Neural cell (in vitro differentiated cells): ENCODE results near the gene SDHB. TPM values are rescaled to one million over a fixed set of nuclear protein-coding genes. Genes with fewer than 3 reads are reported as not detected.

ENCODE experiments used
- H2AFZ ChIP-seq: fragments of 200-600, 300-800 bp; sonication (generic), shearing (Covaris generic); 2 replicates; pipeline ENCODE4 v1.6.0; 2014; ENCODE audit warnings: low read depth, mild to moderate bottlenecking, antibody characterized with exemption, low read length, moderate library complexity
- H3F3A ChIP-seq: fragments of 200-600 bp; shearing (Covaris generic); 2 replicates; pipeline ENCODE4 v1.6.1; 2016; ENCODE audit warnings: mild to moderate bottlenecking, moderate library complexity, mixed read lengths, antibody characterized with exemption, low read length; ENCODE audit not compliant: insufficient read depth, poor library complexity, severe bottlenecking
- H3K27ac ChIP-seq: fragments of 200-600, 300-800 bp; sonication (generic), shearing (Covaris generic); 2 replicates; pipeline ENCODE4 v1.5.1; 2014; ENCODE audit warnings: mild to moderate bottlenecking, low read length, moderate library complexity
- H3K27me3 ChIP-seq: fragments of 300-800, 200-600 bp; sonication (generic), shearing (Covaris generic); 2 replicates; pipeline ENCODE4 v1.6.0; 2014; ENCODE audit warnings: mild to moderate bottlenecking, low read depth, low read length, moderate library complexity; ENCODE audit not compliant: insufficient read depth
- H3K36me3 ChIP-seq: fragments of 300-800, 200-600 bp; sonication (generic), shearing (Covaris generic); 2 replicates; pipeline ENCODE4 v1.5.1; 2014; ENCODE audit warnings: mild to moderate bottlenecking, antibody characterized with exemption, low read length, moderate library complexity; ENCODE audit not compliant: insufficient read depth
- H3K4me2 ChIP-seq: fragments of 300-800, 200-600 bp; sonication (generic), shearing (Covaris generic); 2 replicates; pipeline ENCODE4 v1.6.0; 2014; ENCODE audit warnings: mild to moderate bottlenecking, low read length
- H3K4me3 ChIP-seq: fragments of 300-800, 200-600 bp; sonication (generic), shearing (Covaris generic); 2 replicates; pipeline ENCODE4 v1.5.1; 2014; ENCODE audit warnings: mild to moderate bottlenecking, low read length, moderate library complexity
- H3K79me2 ChIP-seq: fragments of 200-600 bp; shearing (Covaris generic); replicated peaks from 2 replicates; pipeline ENCODE4 v1.6.0; 2014; ENCODE audit warnings: mild to moderate bottlenecking, low read length, moderate library complexity; ENCODE audit not compliant: insufficient read depth
- H3K9ac ChIP-seq: fragments of 300-800, 200-600 bp; sonication (generic), shearing (Covaris generic); 2 replicates; pipeline ENCODE4 v1.6.1; 2016; ENCODE audit warnings: mild to moderate bottlenecking, low read length, mixed read lengths
- H3K9me2 ChIP-seq: fragments of 200-600 bp; shearing (Covaris generic); 2 replicates; pipeline ENCODE4 v1.6.1; 2016; ENCODE audit warnings: mild to moderate bottlenecking, low read length, mixed read lengths; ENCODE audit not compliant: insufficient read depth
- H3K9me3 ChIP-seq: fragments of 200-600, 300-800 bp; sonication (generic), shearing (Covaris generic); 2 replicates; pipeline ENCODE4 v1.6.1; 2016; ENCODE audit warnings: mild to moderate bottlenecking, mixed run types, low read length, moderate library complexity, mixed read lengths
- H4K20me1 ChIP-seq: fragments of 200-600 bp; shearing (Covaris generic); 2 replicates; pipeline ENCODE4 v1.6.1; 2016; ENCODE audit warnings: mild to moderate bottlenecking, mixed run types; ENCODE audit not compliant: insufficient read depth
- CTCF ChIP-seq: fragments of 450-650 bp; IDR thresholded peaks from 2 replicates; pipeline ENCODE4 v1.5.1; 2014; ENCODE audit warnings: antibody characterized with exemption, mild to moderate bottlenecking, moderate library complexity; ENCODE audit not compliant: poor library complexity, severe bottlenecking
- EP300 ChIP-seq: fragments of 450-650 bp; conservative IDR thresholded peaks from 2 replicates; pipeline ENCODE4 v1.6.1; 2014; ENCODE audit warnings: antibody characterized with exemption, mild to moderate bottlenecking, moderate library complexity; ENCODE audit not compliant: poor library complexity, severe bottlenecking
- EZH2 ChIP-seq: fragments of 200-600, 300-800 bp; shearing (Covaris generic), sonication (generic); IDR thresholded peaks from 2 replicates; pipeline ENCODE4 v1.6.1; 2014; ENCODE audit warnings: antibody characterized with exemption, low read length, borderline replicate concordance, mild to moderate bottlenecking; ENCODE audit not compliant: insufficient read depth, poor library complexity, severe bottlenecking
- MXI1 ChIP-seq: fragments of 450-650 bp; conservative IDR thresholded peaks from 2 replicates; pipeline ENCODE4 v1.6.1; 2014; ENCODE audit warnings: antibody characterized with exemption, mild to moderate bottlenecking; ENCODE audit not compliant: poor library complexity, severe bottlenecking
- POLR2AphosphoS5 ChIP-seq: IDR thresholded peaks from 2 replicates; pipeline ENCODE4 v1.6.1; 2012
- RAD21 ChIP-seq: fragments of 450-650 bp; conservative IDR thresholded peaks from 2 replicates; pipeline ENCODE4 v1.6.1; 2014; ENCODE audit warnings: antibody characterized with exemption, mild to moderate bottlenecking, moderate library complexity
- REST ChIP-seq: IDR thresholded peaks from 2 replicates; pipeline ENCODE4 v1.6.1; 2012; ENCODE audit warnings: borderline replicate concordance
- SMC3 ChIP-seq: fragments of 450-650 bp; conservative IDR thresholded peaks from 2 replicates; pipeline ENCODE4 v1.6.1; 2014; ENCODE audit warnings: antibody characterized with exemption, mild to moderate bottlenecking, moderate library complexity; ENCODE audit not compliant: poor library complexity
- TAF1 ChIP-seq: IDR thresholded peaks from 2 replicates; pipeline ENCODE4 v1.6.1; 2012; ENCODE audit warnings: low read depth
- polyA plus RNA-seq: library from polyadenylated mRNA; depleted of rRNA; stranded (reverse); fragments of >200 nt; gene quantifications from 2 replicates; pipeline ENCODE4 v1.2.3, GENCODE V29; 2014

SDHB gene
- polyA plus RNA-seq, 1 donor from 2014 or later = 129 TPM

DNA sequence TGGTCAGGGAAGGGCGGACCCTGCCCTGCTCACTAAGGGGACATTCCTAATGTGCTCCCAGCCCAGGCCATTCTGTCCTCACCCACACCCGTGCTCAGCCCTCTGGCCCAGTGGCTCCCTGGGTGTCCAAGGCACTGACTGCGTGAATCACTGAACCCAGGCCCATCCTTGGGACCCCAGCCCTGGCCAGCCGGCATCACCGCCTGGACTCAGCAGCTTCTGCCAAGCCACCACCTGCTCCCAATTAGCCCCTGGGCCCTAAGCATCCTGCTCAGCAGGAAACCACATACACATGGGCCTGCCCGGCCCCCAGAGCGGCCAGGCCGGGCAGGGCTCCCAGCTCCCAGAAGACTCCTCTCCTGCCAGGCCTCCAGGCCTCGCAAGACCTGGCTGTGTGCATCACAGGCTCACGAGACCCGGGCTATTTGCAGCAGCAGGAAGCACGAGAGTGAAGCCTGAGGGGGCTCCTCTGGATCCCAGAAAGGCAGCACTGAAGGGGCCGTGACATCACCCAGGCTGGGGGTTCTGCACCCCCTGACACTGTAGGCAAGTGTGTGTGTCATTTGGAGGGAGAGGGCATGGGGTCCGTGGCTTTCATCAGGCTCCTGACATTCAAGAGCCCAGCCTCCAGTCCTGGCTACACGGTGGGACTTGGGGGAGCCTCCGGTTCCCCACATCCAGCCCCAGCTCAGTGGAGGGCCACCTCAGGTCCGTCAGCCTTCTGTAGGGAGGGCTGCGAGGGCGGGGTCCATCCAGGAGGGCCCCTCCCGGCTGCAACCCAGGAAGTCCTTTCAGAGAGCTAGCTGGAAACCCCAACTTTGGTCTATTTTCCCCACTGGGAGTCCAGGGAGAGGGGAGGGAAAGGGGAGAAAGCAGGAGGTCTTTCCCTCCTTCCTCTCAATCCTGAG is 75.0 kb downstream of the SDHB start:
- H3K9ac ChIP-seq = peak overlapping the region; percentile 70
- no peak for TF ChIP-seq REST
- no peak for TF ChIP-seq SMC3
- TF ChIP-seq TAF1 = no peak
- no peak for TF ChIP-seq EP300
- no peak for TF ChIP-seq EZH2
- TF ChIP-seq MXI1 = no peak
- H3K36me3 ChIP-seq = no peaks in the 10 kb centered on the region
- H3K27me3 ChIP-seq = peaks cover 4% of the 10 kb centered on the region
- no peaks in the 10 kb centered on the region for H3K9me2 ChIP-seq
- peak overlapping the region; percentile 24 for H3K4me2 ChIP-seq
- peaks cover 4% of the 10 kb centered on the region for H3K79me2 ChIP-seq
- H4K20me1 ChIP-seq = no peaks in the 10 kb centered on the region
- H3F3A ChIP-seq = no peaks in the 10 kb centered on the region
- H3K4me3 ChIP-seq = peak overlapping the region; percentile 74
- no peaks in the 10 kb centered on the region for H3K9me3 ChIP-seq
- no peak overlapping the region for H2AFZ ChIP-seq
- no peak overlapping the region for H3K27ac ChIP-seq

GRCh38 chr1:16978139-16978538 is 75.7 kb downstream of the SDHB start:
- H3K4me2 ChIP-seq = no peak overlapping the region
- no peak overlapping the region for H3K27ac ChIP-seq
- H4K20me1 ChIP-seq = no peaks in the 10 kb centered on the region
- peaks cover 4% of the 10 kb centered on the region for H3K27me3 ChIP-seq
- H3K9me2 ChIP-seq = no peaks in the 10 kb centered on the region
- H3K36me3 ChIP-seq = no peaks in the 10 kb centered on the region
- no peak overlapping the region for H3K9ac ChIP-seq
- peak overlapping the region; percentile 74 for H3K4me3 ChIP-seq
- no peak overlapping the region for H2AFZ ChIP-seq
- no peak for TF ChIP-seq POLR2AphosphoS5
- no peak for TF ChIP-seq TAF1
- TF ChIP-seq SMC3 = no peak
- TF ChIP-seq EP300 = no peak
- TF ChIP-seq REST = no peak
- no peak for TF ChIP-seq RAD21
- no peak for TF ChIP-seq CTCF
- H3K9me3 ChIP-seq = no peaks in the 10 kb centered on the region
- peaks cover 4% of the 10 kb centered on the region for H3K79me2 ChIP-seq
- no peaks in the 10 kb centered on the region for H3F3A ChIP-seq
